Measurements from ENCODE around the gene COL5A1.
A peak's percentile ranks its signal among the peaks of the same experiment; 100 is the strongest.

Gene COL5A1

GRCh38 chr9:134879664-134880483 is 238.3 kb downstream of the COL5A1 start:
- H3K27me3 ChIP-seq (replicated peaks in 2 of 5; ENCODE audit: control insufficient read depth in 4 of 5, insufficient read depth in 5 of 5, low read length in 4 of 5), result no peaks in the 10 kb centered on the region
- no peak overlapping the region for H3K4me3 ChIP-seq (ENCODE audit: control insufficient read depth in 1 of 7, extremely low read depth in 1 of 7, insufficient read depth in 4 of 7, low read depth in 2 of 7, low read length in 6 of 7)
- ChIA-PET CTCF (no interaction called here), POLR2A (no interaction called here)
- H3K36me3 ChIP-seq (ENCODE audit: control insufficient read depth in 4 of 4, insufficient read depth in 4 of 4, low read length in 3 of 4), result no peaks in the 10 kb centered on the region
- no peak overlapping the region for H3K27ac ChIP-seq (ENCODE audit: insufficient read depth in 1 of 2, low read depth in 1 of 2, low read length in 2 of 2, poor library complexity in 1 of 2, severe bottlenecking in 2 of 2)
- 97% methylated on average over 11 of the region's 13 CpGs for WGBS (ENCODE audit: insufficient coverage)
- DNase-seq, result no peak
- H3K9me3 ChIP-seq (ENCODE audit: control extremely low read depth in 1 of 5, control insufficient read depth in 4 of 5, insufficient read depth in 2 of 5, low read depth in 1 of 5, low read length in 4 of 5), result no peaks in the 10 kb centered on the region
- no peaks in the 10 kb centered on the region for H3K4me1 ChIP-seq (ENCODE audit: control extremely low read depth in 1 of 4, control insufficient read depth in 4 of 4, insufficient read depth in 4 of 4, low read length in 3 of 4)

- no peaks in the 10 kb centered on the region for H3K36me3 ChIP-seq (ENCODE audit: control insufficient read depth in 4 of 4, insufficient read depth in 4 of 4, low read length in 3 of 4)
- DNase-seq, result peak in 2 of 3 donors; percentile 19 to 32
- H3K9me3 ChIP-seq (ENCODE audit: control extremely low read depth in 1 of 5, control insufficient read depth in 4 of 5, insufficient read depth in 2 of 5, low read depth in 1 of 5, low read length in 4 of 5), result no peaks in the 10 kb centered on the region
- H3K27me3 ChIP-seq (replicated peaks in 2 of 5; ENCODE audit: control insufficient read depth in 4 of 5, insufficient read depth in 5 of 5, low read length in 4 of 5), result no peaks in the 10 kb centered on the region
- ChIA-PET CTCF (no interaction called here), POLR2A (no interaction called here)
- 89% methylated on average over 24 of the region's 25 CpGs for WGBS (ENCODE audit: insufficient coverage)
- H3K4me3 ChIP-seq (ENCODE audit: control insufficient read depth in 1 of 7, extremely low read depth in 1 of 7, insufficient read depth in 4 of 7, low read depth in 2 of 7, low read length in 6 of 7), result no peak within 1 kb of the TSS
- H3K4me1 ChIP-seq (ENCODE audit: control extremely low read depth in 1 of 4, control insufficient read depth in 4 of 4, insufficient read depth in 4 of 4, low read length in 3 of 4), result no peaks in the 10 kb centered on the region
- H3K27ac ChIP-seq (ENCODE audit: insufficient read depth in 1 of 2, low read depth in 1 of 2, low read length in 2 of 2, poor library complexity in 1 of 2, severe bottlenecking in 2 of 2), result no peak within 1 kb of the TSS
Observed at GRCh38 chr9:134880484-134881312, 239.1 kb downstream of the COL5A1 start, which contains the start of gene FCN2. Gene FCN2, plus strand, starts transcription at chr9:134880810. Its CDS starts 12 bp downstream, at chr9:134880822.

GRCh38 chr9:134881313-134881670 is 239.7 kb downstream of the COL5A1 start:
- Histone ChIP-seq H3K36me3 (ENCODE audit: control insufficient read depth in 4 of 4, insufficient read depth in 4 of 4, low read length in 3 of 4) (no peaks in the 10 kb centered on the region), H3K4me1 (ENCODE audit: control extremely low read depth in 1 of 4, control insufficient read depth in 4 of 4, insufficient read depth in 4 of 4, low read length in 3 of 4) (peaks cover 0 to 3% (median 0%) of the 10 kb centered on the region in 4 experiments), H3K27me3 (replicated peaks in 2 of 5; ENCODE audit: control insufficient read depth in 4 of 5, insufficient read depth in 5 of 5, low read length in 4 of 5) (no peaks in the 10 kb centered on the region), H3K9me3 (ENCODE audit: control extremely low read depth in 1 of 5, control insufficient read depth in 4 of 5, insufficient read depth in 2 of 5, low read depth in 1 of 5, low read length in 4 of 5) (no peaks in the 10 kb centered on the region), H3K4me3 (ENCODE audit: control insufficient read depth in 1 of 7, extremely low read depth in 1 of 7, insufficient read depth in 4 of 7, low read depth in 2 of 7, low read length in 6 of 7) (no peak overlapping the region), H3K27ac (ENCODE audit: insufficient read depth in 1 of 2, low read depth in 1 of 2, low read length in 2 of 2, poor library complexity in 1 of 2, severe bottlenecking in 2 of 2) (no peak overlapping the region)
- CTCF ChIA-PET, result no interaction called here
- WGBS (ENCODE audit: insufficient coverage), result 97% methylated on average over 13 of the region's 13 CpGs
- DNase-seq, result no peak
- POLR2A ChIA-PET, result no interaction called here

DNA sequence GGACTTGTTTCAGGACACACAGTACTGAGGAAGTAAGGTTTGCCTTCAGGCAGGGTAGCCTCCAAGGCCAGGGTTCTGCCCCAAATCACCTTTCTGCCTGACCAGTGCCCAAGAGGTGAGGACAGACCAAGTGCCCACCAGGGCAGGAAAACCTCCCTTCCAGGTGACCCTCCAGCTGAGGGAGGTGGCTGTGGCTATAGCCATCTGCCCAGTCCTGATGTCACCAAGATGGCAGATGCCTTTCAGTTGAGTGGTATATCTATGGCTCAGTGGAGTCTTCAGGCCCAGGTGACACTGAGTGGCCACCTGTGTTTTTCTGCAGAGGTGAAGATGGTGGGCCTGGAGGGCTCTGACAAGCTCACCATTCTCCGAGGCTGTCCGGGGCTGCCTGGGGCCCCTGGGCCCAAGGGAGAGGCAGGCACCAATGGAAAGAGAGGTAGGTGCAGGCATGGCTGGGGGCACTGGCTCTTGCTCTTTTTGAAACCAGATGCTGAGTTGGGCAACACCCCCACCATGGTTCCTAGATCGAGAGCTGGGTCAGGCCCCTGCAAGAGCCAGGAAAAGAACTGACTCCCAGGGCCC is 240.7 kb downstream of the COL5A1 start:
- ChIA-PET POLR2A (no interaction called here), CTCF (interaction anchor here (1.0 kb wide), 1 partner anchor 37 kb away, joined by 3 read pairs; no protein-coding TSS in a partner anchor)
- 91% methylated on average over 3 of the region's 3 CpGs for WGBS (ENCODE audit: insufficient coverage)

DNA sequence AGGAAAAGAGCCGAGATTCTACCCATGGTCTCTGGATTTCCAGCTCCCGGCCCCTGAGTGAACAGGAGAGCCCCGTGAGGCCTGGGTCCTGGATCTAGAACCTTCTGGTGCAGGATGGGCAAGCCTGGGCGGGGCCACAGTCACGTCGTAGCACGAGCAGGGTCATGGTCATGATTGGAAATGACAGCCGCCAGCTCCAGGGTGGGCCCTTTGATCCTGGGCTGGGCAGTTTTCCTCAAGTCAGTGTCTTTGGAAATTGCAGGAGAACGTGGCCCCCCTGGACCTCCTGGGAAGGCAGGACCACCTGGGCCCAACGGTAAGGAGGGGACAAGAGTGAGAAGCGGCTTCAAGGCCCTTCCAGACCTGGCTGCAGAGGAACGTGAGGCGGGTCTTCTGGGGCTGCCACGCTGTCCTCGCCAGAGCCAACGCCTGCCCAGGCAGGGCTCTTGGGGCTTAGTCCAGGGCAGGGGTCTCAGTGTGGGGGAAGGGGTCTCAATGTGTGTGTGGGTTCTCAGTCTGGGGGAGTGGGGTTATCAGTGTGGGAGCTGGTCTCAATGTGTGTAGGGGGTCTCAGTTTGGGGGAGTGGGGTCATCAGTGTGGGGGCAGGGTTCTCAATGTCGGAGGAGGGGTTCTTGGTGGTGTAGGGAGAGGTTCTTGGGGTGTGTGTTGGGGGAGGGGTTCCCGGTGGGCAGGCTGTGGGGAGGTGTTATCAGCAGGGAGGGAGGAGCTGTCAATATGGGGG is 241.6 kb downstream of the COL5A1 start:
- H3K4me3 ChIP-seq (ENCODE audit: control insufficient read depth in 1 of 7, extremely low read depth in 1 of 7, insufficient read depth in 4 of 7, low read depth in 2 of 7, low read length in 6 of 7), result no peak overlapping the region
- ChIA-PET POLR2A (no interaction called here), CTCF (interaction anchor here (0.7 to 1.0 kb wide), 2 partner anchors 9 to 38 kb away, joined by 3 read pairs; no protein-coding TSS in a partner anchor)
- no peak for DNase-seq
- no peak overlapping the region for H3K27ac ChIP-seq (ENCODE audit: insufficient read depth in 1 of 2, low read depth in 1 of 2, low read length in 2 of 2, poor library complexity in 1 of 2, severe bottlenecking in 2 of 2)
- no peaks in the 10 kb centered on the region for H3K9me3 ChIP-seq (ENCODE audit: control extremely low read depth in 1 of 5, control insufficient read depth in 4 of 5, insufficient read depth in 2 of 5, low read depth in 1 of 5, low read length in 4 of 5)
- peaks cover 6 to 19% (median 17%) of the 10 kb centered on the region in 4 experiments for H3K4me1 ChIP-seq (ENCODE audit: control extremely low read depth in 1 of 4, control insufficient read depth in 4 of 4, insufficient read depth in 4 of 4, low read length in 3 of 4)
- WGBS (ENCODE audit: insufficient coverage), result 94% methylated on average over 17 of the region's 18 CpGs
- no peaks in the 10 kb centered on the region for H3K27me3 ChIP-seq (replicated peaks in 2 of 5; ENCODE audit: control insufficient read depth in 4 of 5, insufficient read depth in 5 of 5, low read length in 4 of 5)
- no peaks in the 10 kb centered on the region for H3K36me3 ChIP-seq (ENCODE audit: control insufficient read depth in 4 of 4, insufficient read depth in 4 of 4, low read length in 3 of 4)

More for the DNA sequence above, 240.7 kb downstream of the COL5A1 start:
- Histone ChIP-seq H3K36me3 (ENCODE audit: control insufficient read depth in 4 of 4, insufficient read depth in 4 of 4, low read length in 3 of 4) (no peaks in the 10 kb centered on the region), H3K27me3 (replicated peaks in 2 of 5; ENCODE audit: control insufficient read depth in 4 of 5, insufficient read depth in 5 of 5, low read length in 4 of 5) (no peaks in the 10 kb centered on the region), H3K4me3 (ENCODE audit: control insufficient read depth in 1 of 7, extremely low read depth in 1 of 7, insufficient read depth in 4 of 7, low read depth in 2 of 7, low read length in 6 of 7) (no peak overlapping the region), H3K27ac (ENCODE audit: insufficient read depth in 1 of 2, low read depth in 1 of 2, low read length in 2 of 2, poor library complexity in 1 of 2, severe bottlenecking in 2 of 2) (no peak overlapping the region), H3K9me3 (ENCODE audit: control extremely low read depth in 1 of 5, control insufficient read depth in 4 of 5, insufficient read depth in 2 of 5, low read depth in 1 of 5, low read length in 4 of 5) (no peaks in the 10 kb centered on the region), H3K4me1 (ENCODE audit: control extremely low read depth in 1 of 4, control insufficient read depth in 4 of 4, insufficient read depth in 4 of 4, low read length in 3 of 4) (peaks cover 4 to 9% (median 8%) of the 10 kb centered on the region in 4 experiments)
- DNase-seq, result no peak

DNA sequence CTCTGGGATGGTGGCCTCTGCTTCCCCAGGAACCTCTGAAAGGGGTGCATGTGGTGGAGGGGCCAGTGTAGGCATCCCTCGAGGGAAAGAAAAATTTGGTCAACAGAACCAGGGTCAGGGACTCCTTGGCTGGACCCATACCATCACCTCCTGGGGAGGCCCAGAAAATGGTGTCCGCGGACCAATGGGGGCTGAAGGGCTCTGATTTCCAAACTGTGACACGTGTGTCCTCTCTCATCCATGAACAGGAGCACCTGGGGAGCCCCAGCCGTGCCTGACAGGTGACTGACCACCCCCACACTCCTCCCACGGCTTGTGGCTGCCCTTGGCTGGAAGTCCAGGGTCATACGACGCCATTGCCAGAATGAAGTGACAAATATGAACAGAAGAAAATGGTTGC is 242.9 kb downstream of the COL5A1 start:
- DNase-seq, result no peak
- 93% methylated on average over 2 of the region's 8 CpGs for WGBS (ENCODE audit: insufficient coverage)
- ChIA-PET CTCF (no interaction called here), POLR2A (no interaction called here)
- H3K9me3 ChIP-seq (ENCODE audit: control extremely low read depth in 1 of 5, control insufficient read depth in 4 of 5, insufficient read depth in 2 of 5, low read depth in 1 of 5, low read length in 4 of 5), result no peaks in the 10 kb centered on the region
- no peak overlapping the region for H3K4me3 ChIP-seq (ENCODE audit: control insufficient read depth in 1 of 7, extremely low read depth in 1 of 7, insufficient read depth in 4 of 7, low read depth in 2 of 7, low read length in 6 of 7)
- no peak overlapping the region for H3K27ac ChIP-seq (ENCODE audit: insufficient read depth in 1 of 2, low read depth in 1 of 2, low read length in 2 of 2, poor library complexity in 1 of 2, severe bottlenecking in 2 of 2)
- no peaks in the 10 kb centered on the region for H3K36me3 ChIP-seq (ENCODE audit: control insufficient read depth in 4 of 4, insufficient read depth in 4 of 4, low read length in 3 of 4)
- H3K27me3 ChIP-seq (replicated peaks in 2 of 5; ENCODE audit: control insufficient read depth in 4 of 5, insufficient read depth in 5 of 5, low read length in 4 of 5), result no peaks in the 10 kb centered on the region
- H3K4me1 ChIP-seq (ENCODE audit: control extremely low read depth in 1 of 4, control insufficient read depth in 4 of 4, insufficient read depth in 4 of 4, low read length in 3 of 4), result peaks cover 6 to 31% (median 23%) of the 10 kb centered on the region in 4 experiments

Measured in common myeloid progenitor, CD34-positive (primary cell).